ENCODE results near the gene WDR7.

DNA sequence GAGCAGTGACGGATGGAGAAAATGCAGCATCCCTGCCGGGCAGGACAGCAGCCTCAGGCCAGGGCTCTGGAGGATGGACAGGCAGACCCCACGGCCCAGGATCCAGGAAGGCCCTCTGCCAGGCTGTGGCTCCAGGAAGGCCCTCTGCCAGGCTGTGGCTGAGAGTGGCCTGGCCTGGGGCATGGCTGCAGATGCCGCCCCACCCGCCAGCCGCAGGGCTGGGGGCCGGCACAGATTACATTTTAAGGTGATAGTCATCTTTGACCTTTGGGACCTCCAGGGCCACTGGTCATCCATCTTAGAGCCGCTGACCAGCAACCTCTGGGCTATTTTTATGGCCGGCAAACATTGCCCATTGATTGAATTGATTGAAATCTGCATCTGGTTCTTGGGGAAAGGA is 397.7 kb downstream of the WDR7 start:
- TF ChIP-seq POLR2AphosphoS5 (IDR thresholded peaks at IDR 0.05) (no peak), CTCF (IDR thresholded peaks at IDR 0.05) (no peak), POLR2A (IDR thresholded peaks at IDR 0.05) (no peak), EP300 (IDR thresholded peaks at IDR 0.05) (no peak)
